ENCODE measurements around the gene CBLC. TPM values are rescaled to one million over a fixed set of nuclear protein-coding genes. Genes with fewer than 3 reads are reported as not detected.

Gene CBLC
- total RNA-seq, 1 donor from 2014 or later: 65.0 TPM

- TF ChIP-seq CTCF (IDR thresholded peaks at IDR 0.05; ENCODE audit: insufficient read depth, low read length, severe bottlenecking): no peak
- Histone ChIP-seq H3K36me3 (ENCODE audit: control insufficient read depth, insufficient read depth, low read length) (no peaks in the 10 kb centered on the region), H3K4me3 (ENCODE audit: low read depth, low read length) (no peak overlapping the region), H3K27me3 (ENCODE audit: control insufficient read depth, insufficient read depth, low read length) (no peaks in the 10 kb centered on the region)
- no peak for DNase-seq (ENCODE audit: low read depth)
- FAIRE-seq: no peak
These were observed 71.2 kb downstream of the CBLC start for GRCh38 chr19:44848812-44849447.

Other genes starting within 250 kb of the CBLC start
- gene CEACAM20, start 248.2 kb upstream of the CBLC start, total RNA-seq: not detected in 2 replicates
- not detected in 2 replicates for gene IGSF23, start 164.3 kb upstream of the CBLC start, total RNA-seq
- gene PVR, start 134.0 kb upstream of the CBLC start, total RNA-seq: 84.6 and 102 TPM in 2 replicates
- 0.53 and 2.7 TPM in 2 replicates for gene CEACAM19, start 106.4 kb upstream of the CBLC start, total RNA-seq
- not detected in 2 replicates for gene CEACAM16, start 78.7 kb upstream of the CBLC start, total RNA-seq
- gene BCL3, start 29.2 kb upstream of the CBLC start, total RNA-seq: 2.1 and 4.7 TPM in 2 replicates
- gene BCAM, start 31.2 kb downstream of the CBLC start, total RNA-seq: 16.6 and 35.8 TPM in 2 replicates
- gene NECTIN2, start 68.4 kb downstream of the CBLC start, total RNA-seq: 30.3 and 66.6 TPM in 2 replicates
- gene TOMM40, start 113.4 kb downstream of the CBLC start, total RNA-seq: 47.6 and 82.9 TPM in 2 replicates
- 14.0 and 19.2 TPM in 2 replicates for gene APOE, start 127.9 kb downstream of the CBLC start, total RNA-seq
- 0.26 and 0.79 TPM in 2 replicates for gene APOC1, start 136.7 kb downstream of the CBLC start, total RNA-seq
- not detected in 2 replicates for gene APOC4, start 164.3 kb downstream of the CBLC start, total RNA-seq
- gene APOC2, start 168.2 kb downstream of the CBLC start, total RNA-seq: not detected in 2 replicates
- 17.9 and 24.2 TPM in 2 replicates for gene CLPTM1, start 177.5 kb downstream of the CBLC start, total RNA-seq
- gene RELB, start 223.6 kb downstream of the CBLC start, total RNA-seq: 2.1 and 3.7 TPM in 2 replicates

Measured in bronchial epithelial cell (primary cell).